GM19397 (cell line): ENCODE data around the gene MAT1A.
A peak's percentile ranks its signal among the peaks of the same experiment; 100 is the strongest.
"Not testable (repeated sequence)": the region's sequence is repeated elsewhere in the genome, so short reads cannot be mapped to it uniquely, and the experiment has no call there.

ENCODE experiments used
- ATAC-seq: cut with Tn5 transposase; IDR thresholded peaks from one replicate; pipeline ENCODE4 v1.9.1; 2021; ENCODE audit warnings: mild to moderate bottlenecking, moderate library complexity; ENCODE audit not compliant: unreplicated experiment

Gene MAT1A

DNA sequence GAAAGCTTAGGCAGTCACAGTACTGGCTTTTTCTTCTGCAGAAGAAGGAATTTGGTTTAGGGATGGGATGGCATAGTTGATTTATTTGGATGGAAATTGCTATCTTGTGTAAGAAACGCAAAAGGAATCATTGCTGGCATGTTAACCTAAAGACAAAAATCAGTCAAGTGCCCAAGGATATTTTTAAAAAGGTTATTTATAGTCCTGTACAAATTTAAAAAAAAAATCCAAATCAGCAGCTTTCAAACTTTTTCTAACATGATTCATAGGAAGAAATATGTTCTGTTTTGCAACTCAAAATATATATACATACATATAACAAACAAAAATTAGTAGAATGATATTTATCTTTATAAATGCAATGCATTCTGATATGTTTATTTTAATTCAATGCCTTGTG lies 55.6 kb downstream of the MAT1A start:
- not testable (repeated sequence) for ATAC-seq

DNA sequence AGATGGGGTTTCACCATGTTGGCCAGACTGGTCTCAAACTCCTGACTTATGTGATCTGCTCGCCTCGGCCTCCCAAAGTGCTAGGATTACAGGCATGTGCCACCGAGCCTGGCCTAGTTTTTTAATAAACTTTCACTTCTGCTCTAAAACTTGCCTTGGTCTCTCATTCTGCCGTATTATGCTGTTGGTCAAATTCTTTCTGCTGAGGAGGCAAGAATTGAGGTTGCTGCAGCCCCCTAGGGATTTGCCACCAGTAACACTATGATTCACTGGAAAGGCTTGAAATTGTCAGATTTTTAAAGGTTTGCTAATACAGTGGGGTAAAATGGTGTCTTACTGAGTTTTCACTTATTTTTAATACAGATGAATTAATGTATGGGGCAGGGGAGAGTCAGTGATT lies 62.7 kb downstream of the MAT1A start:
- peak; percentile 65 for ATAC-seq

DNA sequence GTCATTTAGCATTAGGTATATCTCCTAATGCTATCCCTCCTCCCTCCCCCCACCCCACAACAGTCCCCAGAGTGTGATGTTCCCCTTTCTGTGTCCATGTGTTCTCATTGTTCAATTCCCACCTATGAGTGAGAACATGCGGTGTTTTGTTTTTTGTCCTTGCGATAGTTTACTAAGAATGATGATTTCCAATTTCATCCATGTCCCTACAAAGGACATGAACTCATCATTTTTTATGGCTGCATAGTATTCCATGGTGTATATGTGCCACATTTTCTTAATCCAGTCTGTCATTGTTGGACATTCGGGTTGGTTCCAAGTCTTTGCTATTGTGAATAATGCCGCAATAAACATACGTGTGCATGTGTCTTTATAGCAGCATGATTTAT lies 66.4 kb downstream of the MAT1A start:
- not testable (repeated sequence) for ATAC-seq
